GM19193 (cell line): ENCODE data around the gene COL6A2.

ENCODE experiments used
- POLR2A ChIP-seq: IDR thresholded peaks from 4 replicates; pipeline ENCODE4 v1.6.1; 2011; ENCODE audit not compliant: insufficient read depth, insufficient read length; ENCODE audit errors: extremely low read depth

COL6A2 gene

GRCh38 chr21:46093668-46094400, 4.1 kb upstream of the COL6A2 start:
- TF ChIP-seq POLR2A = no peak

GRCh38 chr21:46094401-46095082, 3.4 kb upstream of the COL6A2 start:
- TF ChIP-seq POLR2A = no peak

GRCh38 chr21:46095083-46095719, 2.7 kb upstream of the COL6A2 start:
- no peak for TF ChIP-seq POLR2A

GRCh38 chr21:46095814-46096595, 1.9 kb upstream of the COL6A2 start:
- no peak for TF ChIP-seq POLR2A

- no peak for TF ChIP-seq POLR2A
Observed at GRCh38 chr21:46096596-46097335, 1.1 kb upstream of the COL6A2 start.

- TF ChIP-seq POLR2A = no peak
Observed at GRCh38 chr21:46098303-46099141, 610 bp downstream of the COL6A2 start.

- TF ChIP-seq POLR2A = no peak
Observed at GRCh38 chr21:46099476-46099875, 1.6 kb downstream of the COL6A2 start.

GRCh38 chr21:46100020-46100419, 2.1 kb downstream of the COL6A2 start:
- TF ChIP-seq POLR2A = no peak

GRCh38 chr21:46100426-46100825, 2.5 kb downstream of the COL6A2 start:
- TF ChIP-seq POLR2A = no peak

- no peak for TF ChIP-seq POLR2A
Observed at GRCh38 chr21:46100906-46101305, 3.0 kb downstream of the COL6A2 start.

- TF ChIP-seq POLR2A = no peak
Observed at GRCh38 chr21:46104104-46104503, 6.2 kb downstream of the COL6A2 start.

- no peak for TF ChIP-seq POLR2A
Observed at GRCh38 chr21:46108827-46109312, 11.0 kb downstream of the COL6A2 start.
